GM12892 (cell line): Measurements from ENCODE around the gene GTF3C1.

Source experiments
- POLR2A ChIP-seq: IDR thresholded peaks from 2 replicates; pipeline ENCODE4 v1.6.1; 2011; ENCODE audit warnings: low read depth, low read length, control low read depth
- POLR2AphosphoS5 ChIP-seq: IDR thresholded peaks from 2 replicates; pipeline ENCODE4 v1.6.1; 2011; ENCODE audit warnings: low read depth, low read length, control low read depth
- TAF1 ChIP-seq: IDR thresholded peaks from 2 replicates; pipeline ENCODE4 v1.6.1; 2011; ENCODE audit warnings: low read depth, mild to moderate bottlenecking, control low read depth, low read length, borderline replicate concordance

DNA sequence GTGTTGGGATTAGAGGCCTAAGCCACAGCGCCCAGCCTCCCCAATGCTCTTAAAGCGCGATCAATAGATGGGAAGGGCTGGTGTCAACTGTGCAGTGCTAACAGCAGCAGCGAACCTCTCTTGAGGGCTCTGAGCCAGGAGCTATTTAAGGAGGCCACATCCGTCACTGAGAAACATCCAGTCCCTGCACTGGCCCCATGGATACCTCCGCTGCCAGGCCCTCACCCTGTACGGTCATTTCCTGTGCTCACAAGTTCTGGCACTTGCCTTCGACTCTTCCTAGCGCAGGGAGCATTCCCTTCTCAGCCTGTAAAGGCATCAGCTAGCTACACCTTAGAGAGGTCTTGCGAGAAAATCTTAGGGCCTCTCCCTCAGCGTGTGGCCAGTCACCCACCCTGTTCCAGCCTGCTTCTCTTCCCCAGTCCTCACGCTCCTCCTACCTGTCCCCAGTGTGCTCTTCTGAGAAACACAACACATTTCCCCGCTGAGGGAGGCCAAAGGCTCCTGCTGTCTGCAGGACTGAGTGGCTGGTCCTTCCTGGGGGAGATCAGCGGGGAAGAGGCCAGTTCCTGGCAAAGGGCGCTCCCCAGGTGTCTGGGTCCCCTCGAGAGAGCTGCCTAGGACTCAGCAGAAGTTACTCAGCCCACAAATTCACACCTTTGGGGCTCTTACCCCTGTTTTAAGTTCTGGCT lies 28.6 kb downstream of the GTF3C1 start:
- TF ChIP-seq TAF1, result no peak
- TF ChIP-seq POLR2AphosphoS5, result no peak
- no peak for TF ChIP-seq POLR2A
